GM23338 (cell line): ENCODE data around the gene WWOX. TPM values are rescaled to one million over a fixed set of nuclear protein-coding genes. Genes with fewer than 3 reads are reported as not detected.

Experiments used
- ATAC-seq: fragments of 200-7000 bp; cut with Tn5 transposase; 3 replicates; pipeline ENCODE4 v1.9.1; 2020
- DNase-seq: peaks from one replicate; pipeline ENCODE4 v3.0.0-alpha.2; 2015; ENCODE audit warnings: low spot score
- H2AFZ ChIP-seq: fragments of 200-600 bp; sonication (generic); 2 replicates; pipeline ENCODE4 v1.8.0; 2016; ENCODE audit warnings: antibody characterized with exemption, mild to moderate bottlenecking, moderate library complexity
- H3F3A ChIP-seq: fragments of 200-600 bp; sonication (generic); replicated peaks from 2 replicates; pipeline ENCODE4 v1.8.0; 2017; ENCODE audit warnings: antibody characterized with exemption, mixed run types, low read depth
- H3K27ac ChIP-seq: fragments of 200-600 bp; sonication (generic); 2 replicates; pipeline ENCODE4 v1.6.1; 2016; ENCODE audit warnings: low read depth
- H3K27me3 ChIP-seq: fragments of 200-600 bp; sonication (generic); 2 replicates; pipeline ENCODE4 v1.8.0; 2016; ENCODE audit warnings: mild to moderate bottlenecking, mixed run types, moderate library complexity; ENCODE audit not compliant: insufficient read depth
- H3K36me3 ChIP-seq: fragments of 200-600 bp; sonication (generic); 2 replicates; pipeline ENCODE4 v1.8.0; 2016; ENCODE audit warnings: mild to moderate bottlenecking; ENCODE audit not compliant: insufficient read depth
- H3K4me1 ChIP-seq: fragments of 200-600 bp; sonication (generic); 2 replicates; pipeline ENCODE4 v1.8.0; 2016; ENCODE audit warnings: mild to moderate bottlenecking, moderate library complexity; ENCODE audit not compliant: insufficient read depth
- H3K4me2 ChIP-seq: fragments of 200-600 bp; sonication (generic); 2 replicates; pipeline ENCODE4 v1.7.1; 2017; ENCODE audit warnings: mixed run types
- H3K4me3 ChIP-seq: fragments of 200-600 bp; sonication (generic); 2 replicates; pipeline ENCODE4 v1.6.1; 2016; ENCODE audit warnings: mixed run types
- H3K79me2 ChIP-seq: fragments of 200-600 bp; sonication (generic); replicated peaks from 2 replicates; pipeline ENCODE4 v1.8.0; 2017; ENCODE audit warnings: mild to moderate bottlenecking; ENCODE audit not compliant: insufficient read depth
- H3K9me2 ChIP-seq: fragments of 200-600 bp; sonication (generic); 2 replicates; pipeline ENCODE4 v1.8.0; 2017; ENCODE audit not compliant: insufficient read depth
- H4K20me1 ChIP-seq: fragments of 200-600 bp; sonication (generic); replicated peaks from 2 replicates; pipeline ENCODE4 v1.8.0; 2017; ENCODE audit warnings: mild to moderate bottlenecking; ENCODE audit not compliant: insufficient read depth
- H3K27ac Mint-ChIP-seq: 2 replicates; pipeline ENCODE4 v1.8.0; 2020; ENCODE audit warnings: inconsistent platforms, mild to moderate bottlenecking, moderate library complexity, mixed read lengths
- H3K27me3 Mint-ChIP-seq: 3 replicates; pipeline ENCODE4 v1.8.0; 2022; ENCODE audit warnings: low read depth, mild to moderate bottlenecking, moderate library complexity, mixed read lengths, inconsistent platforms; ENCODE audit not compliant: insufficient read depth, poor library complexity
- H3K36me3 Mint-ChIP-seq: 3 replicates; pipeline ENCODE4 v1.8.0; 2021; ENCODE audit warnings: low read depth, mild to moderate bottlenecking, inconsistent platforms, moderate library complexity, mixed read lengths
- H3K4me1 Mint-ChIP-seq: 3 replicates; pipeline ENCODE4 v1.8.0; 2020; ENCODE audit warnings: mild to moderate bottlenecking, inconsistent platforms, mixed read lengths
- H3K4me3 Mint-ChIP-seq: 3 replicates; pipeline ENCODE4 v1.8.0; 2021; ENCODE audit warnings: moderate library complexity, mild to moderate bottlenecking, inconsistent platforms, mixed read lengths
- H3K9me3 Mint-ChIP-seq: 3 replicates; pipeline ENCODE4 v1.8.0; 2020; ENCODE audit warnings: moderate library complexity, mild to moderate bottlenecking, inconsistent platforms, mixed read lengths
- CREB1 ChIP-seq: fragments of 250-450 bp; sonication (Bioruptor Pico); IDR thresholded peaks from 2 replicates; pipeline ENCODE4 v1.5.0; 2020; ENCODE audit warnings: low read depth, mild to moderate bottlenecking, moderate library complexity
- CTCF ChIP-seq, 2 experiments: fragments of 200-600 bp in 1 of 2; sonication (generic) in 1 of 2; conservative IDR thresholded peaks; 2 replicates each; pipeline versions ENCODE4 v1.5.1 to v1.6.1; 2016 to 2017; ENCODE audit warnings: antibody characterized with exemption in 2 of 2, low read depth in 2 of 2, mild to moderate bottlenecking in 2 of 2, moderate library complexity in 1 of 2
- ETS1 ChIP-seq: IDR thresholded peaks from 2 replicates; pipeline ENCODE4 v1.6.1; 2016; ENCODE audit warnings: antibody characterized with exemption
- EZH2 ChIP-seq: fragments of 200-600 bp; sonication (generic); IDR thresholded peaks from one replicate; pipeline ENCODE4 v1.8.0; 2017; ENCODE audit warnings: antibody characterized with exemption, mild to moderate bottlenecking, low read depth; ENCODE audit not compliant: unreplicated experiment
- EZH2phosphoT487 ChIP-seq: fragments of 200-600 bp; sonication (generic); IDR thresholded peaks from one replicate; pipeline ENCODE4 v1.8.1; 2018; ENCODE audit warnings: antibody characterized with exemption; ENCODE audit not compliant: unreplicated experiment
- JUNB ChIP-seq: IDR thresholded peaks from one replicate; pipeline ENCODE4 v1.6.1; 2016; ENCODE audit warnings: antibody characterized with exemption; ENCODE audit not compliant: unreplicated experiment
- NANOG ChIP-seq: IDR thresholded peaks from 2 replicates; pipeline ENCODE4 v1.6.1; 2016; ENCODE audit warnings: antibody characterized with exemption, borderline replicate concordance
- POLR2AphosphoS5 ChIP-seq: IDR thresholded peaks from 2 replicates; pipeline ENCODE4 v1.6.1; 2016; ENCODE audit warnings: antibody characterized with exemption, low read depth
- REST ChIP-seq: IDR thresholded peaks from one replicate; pipeline ENCODE4 v1.6.1; 2018; ENCODE audit warnings: antibody characterized with exemption; ENCODE audit not compliant: unreplicated experiment
- STAT1 ChIP-seq: IDR thresholded peaks from one replicate; pipeline ENCODE4 v1.6.1; 2016; ENCODE audit warnings: antibody characterized with exemption; ENCODE audit not compliant: unreplicated experiment
- ZNF114 ChIP-seq: fragments of 250-450 bp; sonication (Bioruptor Pico); IDR thresholded peaks from 2 replicates; pipeline ENCODE4 v1.5.0; 2020; ENCODE audit warnings: mild to moderate bottlenecking, moderate library complexity
- ZNF331 ChIP-seq: fragments of 250-450 bp; sonication (Bioruptor Pico); IDR thresholded peaks from 2 replicates; pipeline ENCODE4 v1.5.0; 2020; ENCODE audit warnings: low read depth, mild to moderate bottlenecking, moderate library complexity
- ZNF462 ChIP-seq: fragments of 250-450 bp; sonication (Bioruptor Pico); IDR thresholded peaks from 2 replicates; pipeline ENCODE4 v1.5.0; 2020; ENCODE audit warnings: mild to moderate bottlenecking, moderate library complexity
- polyA plus RNA-seq: library from polyadenylated mRNA; unstranded; fragments of >200 nt; fragmentation: Nextera tagmentation; extraction: Ambion mirVana; gene quantifications from 2 replicates; pipeline ENCODE4 v1.2.1, GENCODE V29; 2016
- total RNA-seq: library from RNA; depleted of rRNA; stranded (reverse); fragments of >200 nt; shearing (Covaris generic); gene quantifications from 2 replicates; pipeline ENCODE4 v1.2.3, GENCODE V29; 2014

The WWOX gene
- total and polyA plus RNA-seq, 2 experiments from 2014 or later: 10.0 to 19.3 TPM

- no peak for TF ChIP-seq EZH2
- TF ChIP-seq CREB1 (CRISPR knock-in tag): no peak
- no peak for TF ChIP-seq ZNF462 (CRISPR knock-in tag)
- no peak for TF ChIP-seq ZNF114 (CRISPR knock-in tag)
- no peak for TF ChIP-seq REST
- no peak for TF ChIP-seq POLR2AphosphoS5
- TF ChIP-seq STAT1: no peak
- no peak for TF ChIP-seq CTCF (conservative IDR thresholded peaks at IDR 0.05; ENCODE audit: low read depth in 2 of 2)
- no peak for TF ChIP-seq EZH2phosphoT487
- no peak for TF ChIP-seq NANOG
- no peak for TF ChIP-seq ZNF331 (CRISPR knock-in tag)
- no peak for TF ChIP-seq JUNB
- TF ChIP-seq ETS1: no peak
- no peak overlapping the region for H3K4me3 Mint-ChIP-seq
- Histone ChIP-seq H3K4me1 (no peaks in the 10 kb centered on the region), H3K4me2 (no peak overlapping the region), H3K36me3 (no peaks in the 10 kb centered on the region), H3K79me2 (no peaks in the 10 kb centered on the region), H3K4me3 (no peak overlapping the region), H3K27ac (no peak overlapping the region), H4K20me1 (no peaks in the 10 kb centered on the region), H2AFZ (no peak overlapping the region), H3K9me2 (0 out of 2 replicates have a peak, but pooled peaks cover 5% of the 10 kb centered on the region), H3K27me3 (no peaks in the 10 kb centered on the region), H3F3A (no peaks in the 10 kb centered on the region)
- no peak for DNase-seq
- no peaks in the 10 kb centered on the region for H3K36me3 Mint-ChIP-seq
- H3K4me1 Mint-ChIP-seq: no peaks in the 10 kb centered on the region; the same call in 2 of the 3 replicates
- no peak overlapping the region for H3K27ac Mint-ChIP-seq
- H3K27me3 Mint-ChIP-seq: peaks cover 3% of the 10 kb centered on the region
- no peaks in the 10 kb centered on the region for H3K9me3 Mint-ChIP-seq
- ATAC-seq: no peak
Measured at GRCh38 chr16:78485917-78486257, 386.4 kb downstream of the WWOX start.
